Spleen (tissue), 7 donors: Measurements from ENCODE around the gene SETD7.

ENCODE experiments used
- CTCF ChIP-seq, 11 experiments: fragments of 200-600 bp in 7 of 11; fragments of 450-650 bp in 4 of 11; sonication (generic) in 4 of 11; IDR thresholded peaks in 8 of 11; conservative IDR thresholded peaks in 3 of 11; 1 replicate in 7 of 11; 2 replicates in 4 of 11; pipeline versions ENCODE4 v1.4.0 to v1.8.0; 2016 to 2021; ENCODE audit warnings: antibody characterized with exemption in 11 of 11, inconsistent platforms in 4 of 11, mild to moderate bottlenecking in 1 of 11
- POLR2A ChIP-seq, 3 donors: fragments of 450-650 bp; IDR thresholded peaks; one replicate each; pipeline ENCODE4 v1.5.1; 2017; ENCODE audit warnings: antibody characterized with exemption in 3 of 3, mild to moderate bottlenecking in 1 of 3
- donor health status: DM: no; HTN: no; CAD: no; lungs with moderate emphysema.
- donor health status: DM: no; HTN: no; CAD: no.
- donor health status: DM: no; HTN: no; CAD: no.

GRCh38 chr4:139451997-139452396 lies 104.0 kb downstream of the SETD7 start:
- no peak for TF ChIP-seq POLR2A (IDR thresholded peaks at IDR 0.05)
- TF ChIP-seq CTCF (IDR thresholded peaks at IDR 0.05 in 8 of 11, conservative IDR thresholded peaks at IDR 0.05 in 3 of 11) = no peak
